ENCODE data around the gene LY6G6C. TPM values are rescaled to one million over a fixed set of nuclear protein-coding genes. Genes with fewer than 3 reads are reported as not detected.
A peak's percentile ranks its signal among the peaks of the same experiment; 100 is the strongest.

Gene LY6G6C
- total RNA-seq, 1 experiment from 2014 or later: not detected

DNA sequence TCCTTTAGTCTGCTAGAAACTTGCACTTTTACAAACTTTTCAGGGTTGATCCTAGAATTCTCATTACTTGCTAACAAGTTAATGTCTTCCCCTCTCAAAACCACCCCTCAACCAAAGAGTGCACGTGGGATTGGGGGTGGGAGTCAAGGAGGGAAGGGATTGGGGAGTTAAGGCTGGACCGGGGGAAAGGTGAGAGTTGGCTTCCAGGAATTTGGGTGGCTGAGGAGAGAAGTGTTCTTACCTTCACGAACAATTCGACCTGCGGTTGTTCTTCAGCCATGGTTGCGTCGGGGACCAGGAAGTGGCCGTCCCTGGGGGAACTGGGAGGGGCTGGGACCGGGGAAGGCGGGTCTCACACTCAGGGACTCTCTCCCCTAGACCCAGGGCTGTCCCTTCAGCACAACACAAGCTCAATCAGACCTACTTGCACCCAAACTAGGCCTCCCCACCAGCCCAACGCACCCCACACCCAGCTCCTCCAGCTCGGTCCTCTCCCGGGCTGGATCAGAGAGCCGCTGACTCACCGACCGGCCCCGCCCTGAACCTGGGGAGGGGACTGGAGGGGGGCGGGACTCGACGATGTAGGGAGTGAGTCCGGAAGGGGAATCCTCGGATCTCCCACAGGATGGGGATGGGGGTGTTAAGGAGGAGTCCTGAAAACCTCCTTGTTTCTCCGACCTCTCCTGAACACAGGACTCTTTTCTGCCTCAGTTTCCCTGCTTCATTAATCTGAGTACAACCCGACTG, 14.6 kb upstream of the LY6G6C start, which contains the start of gene CLIC1:
TSS of gene CLIC1 (minus strand) at position 510 of the 747 bp plus-strand sequence. CDS start at position 280, 230 bp downstream.
- peaks cover 60% of the 10 kb centered on the region for H3K4me1 Mint-ChIP-seq (ENCODE audit: low read depth, unreplicated experiment)
- intact Hi-C loops (cut with micrococcal nuclease; ENCODE audit: unreplicated experiment): loop anchor here (5.0 kb wide), 1 partner anchor 34 kb away; the partner anchor contains the start of gene ABHD16A
- peak within 1 kb of the TSS; percentile 98 for H3K4me3 Mint-ChIP-seq (ENCODE audit: low read depth, unreplicated experiment)

DNA sequence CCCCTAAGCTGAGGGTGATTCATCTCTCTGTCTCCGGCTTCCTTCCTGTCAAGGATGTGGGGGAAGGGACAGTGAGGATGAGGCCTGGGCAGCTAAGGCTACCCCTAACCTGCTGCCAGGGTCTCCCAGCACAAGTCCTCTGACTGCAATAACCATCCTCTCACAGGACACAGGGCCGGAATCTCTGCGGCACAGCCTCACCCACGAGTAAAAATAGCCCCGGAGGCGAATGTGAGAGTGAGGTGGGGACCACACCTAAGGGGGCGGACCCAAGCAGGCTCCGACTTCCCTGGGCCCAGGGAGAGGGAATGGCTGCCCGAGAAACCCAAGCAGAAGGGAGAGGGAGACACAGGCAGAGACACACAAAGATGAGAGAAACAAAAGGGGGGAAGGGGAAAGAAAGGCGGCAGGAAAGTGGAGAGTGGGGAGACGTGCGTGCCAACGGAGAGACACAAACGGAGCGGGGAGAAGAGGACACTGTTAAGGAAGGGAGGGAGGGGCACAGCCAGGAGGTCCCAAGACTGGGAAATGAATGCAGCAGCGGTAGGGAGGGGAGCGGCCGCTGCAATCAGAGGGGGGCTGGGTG, 13.4 kb upstream of the LY6G6C start:
- intact Hi-C loops (cut with micrococcal nuclease; ENCODE audit: unreplicated experiment): loop anchor here (5.0 kb wide), 1 partner anchor 33 kb away; the partner anchor contains the start of gene ABHD16A
- Mint-ChIP-seq H3K4me1 (ENCODE audit: low read depth, unreplicated experiment) (peaks cover 60% of the 10 kb centered on the region), H3K9me3 (ENCODE audit: low read depth, unreplicated experiment) (no peaks in the 10 kb centered on the region), H3K4me3 (ENCODE audit: low read depth, unreplicated experiment) (peak overlapping the region; percentile 98), H3K36me3 (ENCODE audit: insufficient read depth, unreplicated experiment) (peaks cover 99% of the 10 kb centered on the region), H3K27ac (ENCODE audit: unreplicated experiment) (peak overlapping the region; percentile 94), H3K27me3 (ENCODE audit: unreplicated experiment) (no peaks in the 10 kb centered on the region)
- CTCF ChIA-PET: interaction anchor here (0.6 to 1.6 kb wide), 9 partner anchors 12 to 185 kb away, joined by 3 to 5 read pairs (median 3); partner anchors contain the start of genes ABHD16A and MPIG6B
- DNase-seq: peak; percentile 77
- BruUV-seq (replicated peaks): no TSS peak
- TF ChIP-seq, protein P1, sequence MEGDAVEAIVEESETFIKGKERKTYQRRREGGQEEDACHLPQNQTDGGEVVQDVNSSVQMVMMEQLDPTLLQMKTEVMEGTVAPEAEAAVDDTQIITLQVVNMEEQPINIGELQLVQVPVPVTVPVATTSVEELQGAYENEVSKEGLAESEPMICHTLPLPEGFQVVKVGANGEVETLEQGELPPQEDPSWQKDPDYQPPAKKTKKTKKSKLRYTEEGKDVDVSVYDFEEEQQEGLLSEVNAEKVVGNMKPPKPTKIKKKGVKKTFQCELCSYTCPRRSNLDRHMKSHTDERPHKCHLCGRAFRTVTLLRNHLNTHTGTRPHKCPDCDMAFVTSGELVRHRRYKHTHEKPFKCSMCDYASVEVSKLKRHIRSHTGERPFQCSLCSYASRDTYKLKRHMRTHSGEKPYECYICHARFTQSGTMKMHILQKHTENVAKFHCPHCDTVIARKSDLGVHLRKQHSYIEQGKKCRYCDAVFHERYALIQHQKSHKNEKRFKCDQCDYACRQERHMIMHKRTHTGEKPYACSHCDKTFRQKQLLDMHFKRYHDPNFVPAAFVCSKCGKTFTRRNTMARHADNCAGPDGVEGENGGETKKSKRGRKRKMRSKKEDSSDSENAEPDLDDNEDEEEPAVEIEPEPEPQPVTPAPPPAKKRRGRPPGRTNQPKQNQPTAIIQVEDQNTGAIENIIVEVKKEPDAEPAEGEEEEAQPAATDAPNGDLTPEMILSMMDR (IDR thresholded peaks at IDR 0.05; ENCODE audit: unreplicated experiment): no peak

More for the DNA sequence above, 14.6 kb upstream of the LY6G6C start, which contains the start of gene CLIC1:
- BruUV-seq (replicated peaks): TSS peak; percentile 42
- TF ChIP-seq, protein P1 (IDR thresholded peaks at IDR 0.05; ENCODE audit: unreplicated experiment): no peak
- Mint-ChIP-seq H3K36me3 (ENCODE audit: insufficient read depth, unreplicated experiment) (peaks cover 99% of the 10 kb centered on the region), H3K27ac (ENCODE audit: unreplicated experiment) (peak within 1 kb of the TSS; percentile 94), H3K9me3 (ENCODE audit: low read depth, unreplicated experiment) (no peaks in the 10 kb centered on the region), H3K27me3 (ENCODE audit: unreplicated experiment) (no peaks in the 10 kb centered on the region)
- CTCF ChIA-PET: interaction anchor here (0.6 to 1.5 kb wide), 8 partner anchors 33 to 87 kb away, joined by 3 to 5 read pairs (median 4); partner anchors contain the start of genes ABHD16A, HSPA1A, HSPA1L and VWA7
- peak; percentile 97 for DNase-seq

DNA sequence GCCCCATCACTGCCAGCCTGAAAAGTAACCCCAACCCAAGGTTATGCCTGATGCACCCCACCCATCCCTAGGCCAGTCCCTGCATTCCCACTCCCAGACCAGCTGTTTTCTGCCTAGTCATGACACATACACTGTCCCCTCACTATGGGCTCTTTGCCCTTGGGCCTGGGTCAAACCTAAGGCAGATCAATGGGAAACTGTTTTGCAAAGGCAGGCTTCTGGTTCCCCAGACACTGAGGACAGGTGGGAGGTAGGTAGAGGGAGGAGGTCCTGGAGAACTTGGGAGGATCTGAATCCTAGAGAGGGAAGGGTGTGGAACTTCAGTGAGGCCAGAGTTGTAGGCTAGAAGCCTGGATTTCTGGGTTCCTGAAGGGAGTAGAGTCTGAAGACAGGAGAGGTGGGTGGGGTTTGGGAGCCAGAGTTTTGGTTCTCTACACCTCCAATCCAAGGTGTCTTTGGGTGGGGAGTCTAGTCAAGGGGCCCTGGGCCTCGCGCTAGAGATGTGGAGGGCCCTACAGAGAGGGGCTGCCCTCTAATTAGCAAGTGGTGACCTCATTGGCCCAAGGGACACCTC, 12.8 kb upstream of the LY6G6C start:
- H3K4me3 Mint-ChIP-seq (ENCODE audit: low read depth, unreplicated experiment): peak overlapping the region; percentile 98
- H3K4me1 Mint-ChIP-seq (ENCODE audit: low read depth, unreplicated experiment): peaks cover 57% of the 10 kb centered on the region
- no peaks in the 10 kb centered on the region for H3K9me3 Mint-ChIP-seq (ENCODE audit: low read depth, unreplicated experiment)
- CTCF ChIA-PET: interaction anchor here (1.0 to 1.6 kb wide), 4 partner anchors 12 to 45 kb away, joined by 3 to 5 read pairs (median 4); partner anchors contain the start of gene MPIG6B
- DNase-seq: no peak
- BruUV-seq (replicated peaks): no TSS peak
- H3K27ac Mint-ChIP-seq (ENCODE audit: unreplicated experiment): peak overlapping the region; percentile 94
- H3K36me3 Mint-ChIP-seq (ENCODE audit: insufficient read depth, unreplicated experiment): peaks cover 99% of the 10 kb centered on the region
- TF ChIP-seq, protein P1 (IDR thresholded peaks at IDR 0.05; ENCODE audit: unreplicated experiment): no peak
- intact Hi-C loops (cut with micrococcal nuclease; ENCODE audit: unreplicated experiment): no loop called here
- H3K27me3 Mint-ChIP-seq (ENCODE audit: unreplicated experiment): no peaks in the 10 kb centered on the region

DNA sequence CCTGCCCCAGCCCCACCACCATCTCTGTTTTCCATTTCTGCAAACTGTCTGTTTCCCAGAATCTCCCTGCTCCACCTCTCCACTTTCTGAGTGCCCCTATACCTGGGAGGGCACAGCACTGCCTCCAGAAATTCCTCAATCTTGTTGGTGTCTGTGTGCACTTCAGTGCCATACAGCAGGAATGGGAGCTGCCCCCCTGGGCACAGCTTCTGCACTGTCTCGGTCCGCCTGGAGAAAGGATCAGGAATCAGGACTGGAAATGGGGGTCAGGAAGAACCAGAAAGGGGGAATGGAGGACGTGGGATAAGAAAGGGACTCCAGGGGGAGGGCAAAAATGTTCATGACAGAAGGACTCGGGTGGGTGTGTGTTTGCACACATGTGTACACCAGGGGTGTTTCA, 12.2 kb upstream of the LY6G6C start:
- peak overlapping the region; percentile 98 for H3K4me3 Mint-ChIP-seq (ENCODE audit: low read depth, unreplicated experiment)
- no peaks in the 10 kb centered on the region for H3K9me3 Mint-ChIP-seq (ENCODE audit: low read depth, unreplicated experiment)
- peak overlapping the region; percentile 94 for H3K27ac Mint-ChIP-seq (ENCODE audit: unreplicated experiment)
- TF ChIP-seq, protein P1 (IDR thresholded peaks at IDR 0.05; ENCODE audit: unreplicated experiment): no peak
- H3K4me1 Mint-ChIP-seq (ENCODE audit: low read depth, unreplicated experiment): peaks cover 51% of the 10 kb centered on the region
- intact Hi-C loops (cut with micrococcal nuclease; ENCODE audit: unreplicated experiment): no loop called here
- no peak for DNase-seq
- BruUV-seq (replicated peaks): no TSS peak
- H3K36me3 Mint-ChIP-seq (ENCODE audit: insufficient read depth, unreplicated experiment): peaks cover 99% of the 10 kb centered on the region
- H3K27me3 Mint-ChIP-seq (ENCODE audit: unreplicated experiment): no peaks in the 10 kb centered on the region
- CTCF ChIA-PET: interaction anchor here (0.7 kb wide), 1 partner anchor 197 kb away, joined by 3 read pairs; no protein-coding TSS in a partner anchor
